GM18868 (cell line): ENCODE data around the gene C16orf95.

Experiments used
- ATAC-seq: cut with Tn5 transposase; IDR thresholded peaks from one replicate; pipeline ENCODE4 v1.9.1; 2021; ENCODE audit warnings: mild to moderate bottlenecking, moderate library complexity; ENCODE audit not compliant: unreplicated experiment

Gene C16orf95

DNA sequence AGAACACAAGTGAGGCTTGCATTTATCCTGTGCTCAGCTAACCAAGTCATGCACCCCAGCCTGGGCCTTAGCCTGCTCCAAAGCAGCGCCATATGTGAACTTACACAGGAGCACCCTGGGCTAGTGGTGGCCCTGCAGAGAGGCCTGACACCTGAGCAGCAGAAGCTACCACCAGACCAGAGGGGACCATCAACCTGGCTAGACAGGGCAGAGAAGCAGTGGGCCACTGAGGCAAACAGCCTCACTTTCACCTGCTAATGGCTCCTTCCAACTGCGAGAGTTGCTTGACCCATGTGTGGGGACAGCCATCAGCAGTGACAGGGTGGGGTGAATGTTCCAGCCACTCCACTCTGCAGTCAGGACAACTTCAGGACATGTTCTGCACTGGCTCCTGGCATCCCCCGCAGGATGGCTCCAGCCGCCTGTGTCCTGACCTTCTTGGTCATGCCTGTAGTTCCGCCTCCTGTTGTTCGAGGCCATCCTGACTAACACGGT, 2.9 kb upstream of the C16orf95 start:
- ATAC-seq = no peak

GRCh38 chr16:87319011-87319410, 1.8 kb upstream of the C16orf95 start:
- ATAC-seq = no peak

GRCh38 chr16:87317750-87318644, 805 bp upstream of the C16orf95 start:
- ATAC-seq = peak; percentile 21

DNA sequence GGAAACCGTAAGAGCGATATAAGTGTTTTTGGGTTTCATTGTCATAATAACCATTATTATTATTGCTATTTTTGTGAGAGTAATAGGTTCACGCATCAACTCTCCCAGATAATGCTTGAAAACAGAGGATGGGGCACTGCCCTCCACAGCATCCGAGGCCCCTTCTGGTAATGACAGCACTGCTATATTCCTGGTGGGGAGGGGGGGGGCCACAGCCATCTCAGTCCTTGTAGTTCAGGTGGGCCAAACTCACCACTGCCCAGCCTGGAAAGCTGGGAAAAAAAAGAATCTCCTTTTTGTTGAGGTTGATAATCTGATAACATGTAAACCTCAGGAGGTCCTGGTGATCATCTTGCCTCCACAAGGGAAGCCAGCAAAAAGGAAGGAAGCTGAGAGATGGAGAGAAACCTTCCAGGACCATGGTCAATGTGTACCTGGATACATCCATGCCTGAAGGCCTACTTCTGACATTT, 706 bp downstream of the C16orf95 start:
- ATAC-seq = no peak

DNA sequence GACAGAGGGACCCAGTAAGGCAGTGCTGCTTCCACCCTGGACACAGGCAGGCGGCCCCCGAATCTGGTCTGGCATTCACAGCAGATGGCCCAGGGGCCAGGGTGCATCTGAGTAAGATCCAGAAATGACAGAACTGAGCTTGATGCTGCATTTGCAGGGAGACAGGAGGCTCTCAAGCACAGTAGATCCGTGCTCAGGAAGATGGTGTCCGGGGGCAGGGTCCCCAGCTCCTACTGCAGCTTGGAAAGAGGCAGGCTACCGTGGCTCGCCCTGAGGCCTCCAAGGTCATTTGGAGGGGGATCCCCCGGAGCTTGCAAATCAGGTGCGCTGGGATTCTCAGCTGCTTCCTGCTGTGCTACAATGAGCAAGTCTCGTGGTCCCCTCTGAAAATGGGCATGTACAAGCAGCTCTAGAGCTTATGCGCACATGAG, 2.2 kb downstream of the C16orf95 start:
- ATAC-seq = no peak

- ATAC-seq = no peak
These were observed 5.2 kb downstream of the C16orf95 start for GRCh38 chr16:87312008-87312407.

DNA sequence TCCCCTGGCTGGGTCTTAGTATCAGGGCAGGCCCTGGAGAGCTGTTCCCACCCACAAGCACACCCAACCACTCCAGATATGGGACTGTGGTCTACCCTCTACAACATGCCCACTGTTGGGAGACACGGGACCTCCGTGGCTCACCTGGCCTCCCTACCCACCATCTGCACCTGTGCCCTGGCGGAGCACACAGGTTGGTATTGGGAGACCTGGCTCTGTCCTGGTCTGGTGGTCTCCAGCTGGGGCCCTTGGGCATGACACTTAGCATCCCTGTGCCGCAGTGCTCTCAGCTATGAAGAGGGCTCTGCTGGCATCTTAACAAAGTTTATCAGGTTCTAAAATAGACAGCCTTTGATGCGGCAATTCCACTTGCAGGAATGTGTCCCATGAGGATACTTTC, 5.8 kb downstream of the C16orf95 start:
- no peak for ATAC-seq

GRCh38 chr16:87310610-87311009, 6.6 kb downstream of the C16orf95 start:
- no peak for ATAC-seq

DNA sequence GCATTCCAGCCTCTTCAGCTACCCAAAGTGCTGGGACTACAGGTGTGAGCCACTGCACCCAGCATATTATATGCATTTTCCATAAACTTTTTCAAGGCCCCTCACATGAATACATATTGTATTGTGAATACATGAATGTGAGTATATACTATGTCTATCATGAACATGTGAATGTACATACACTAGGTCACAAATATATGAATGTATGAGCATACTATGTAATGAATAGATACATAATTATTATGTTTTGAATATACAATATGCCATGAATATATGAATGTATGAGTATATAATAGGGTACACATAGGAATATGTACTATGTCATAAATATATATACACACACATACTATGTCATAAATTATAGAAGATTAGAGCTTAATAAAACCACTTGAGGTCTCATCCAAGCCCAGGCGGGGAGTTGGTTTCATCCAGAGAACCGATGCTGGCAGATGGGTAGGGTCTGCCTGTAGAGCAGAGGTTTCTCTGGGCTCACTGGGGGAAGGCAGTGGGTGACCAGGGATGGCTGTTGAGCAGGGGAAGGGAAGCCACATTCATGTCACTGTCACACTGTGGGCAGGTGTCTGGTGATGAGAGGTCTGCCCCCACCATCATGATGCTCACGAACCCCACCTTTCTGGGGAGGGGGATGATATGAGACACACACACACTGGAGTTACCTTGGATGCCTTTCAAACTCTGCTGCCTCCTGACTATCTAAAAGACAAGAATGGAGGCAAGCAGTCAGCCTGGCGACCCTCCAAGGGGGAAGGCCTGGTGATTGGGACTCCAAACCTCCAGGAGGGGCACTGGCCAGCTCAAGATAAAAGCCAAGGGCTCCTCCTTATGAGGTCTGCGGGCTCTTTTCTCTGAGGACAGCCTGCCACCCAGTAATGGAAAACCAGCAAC, 7.3 kb downstream of the C16orf95 start:
- ATAC-seq = no peak

GRCh38 chr16:87308826-87309225, 8.4 kb downstream of the C16orf95 start:
- ATAC-seq = no peak

- no peak for ATAC-seq
These were observed 10.7 kb downstream of the C16orf95 start for GRCh38 chr16:87306516-87306915.

DNA sequence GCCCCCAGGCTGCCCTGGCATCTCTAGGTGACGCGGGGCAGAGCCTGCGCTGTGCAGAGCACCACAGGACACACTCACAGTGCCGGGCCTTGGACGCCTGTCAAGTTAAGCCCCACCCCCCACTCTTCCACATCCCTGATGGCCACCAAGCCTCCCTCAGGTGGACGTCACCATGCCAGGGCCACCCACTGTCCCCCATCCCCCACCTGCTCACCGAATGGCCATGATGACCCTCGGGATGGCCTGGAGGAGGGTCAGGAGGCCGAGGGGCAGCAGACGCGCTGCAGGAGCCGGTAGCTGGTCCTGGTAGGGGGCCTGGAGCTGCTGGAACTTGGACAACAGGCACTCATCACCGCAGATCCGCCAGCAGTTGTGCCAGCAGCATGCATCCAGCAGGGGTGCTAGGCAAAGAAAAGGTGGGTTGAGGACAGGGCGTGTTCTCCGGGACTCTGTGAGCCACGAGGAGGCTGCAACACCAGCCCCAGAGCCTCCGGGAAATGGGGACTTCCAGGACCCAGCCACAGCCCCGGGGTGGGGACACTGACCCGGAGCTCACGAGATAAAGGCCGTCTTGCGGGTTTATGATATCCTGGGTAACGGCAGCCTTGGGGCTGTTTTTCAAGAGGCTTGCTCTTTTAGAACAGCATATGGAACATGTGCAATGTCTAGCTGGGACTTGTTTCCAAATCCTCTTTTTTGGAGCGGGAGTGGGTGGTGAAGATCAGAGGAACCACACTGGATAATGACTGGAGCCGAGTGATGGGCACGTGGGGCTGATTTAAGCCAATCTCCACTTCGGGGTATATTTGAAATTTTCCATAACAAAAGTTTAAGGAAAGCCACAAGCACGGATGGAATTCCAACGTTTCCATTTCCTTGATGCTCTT, 11.4 kb downstream of the C16orf95 start:
- ATAC-seq = no peak

- no peak for ATAC-seq
These were observed 12.2 kb downstream of the C16orf95 start for GRCh38 chr16:87304951-87305350.

DNA sequence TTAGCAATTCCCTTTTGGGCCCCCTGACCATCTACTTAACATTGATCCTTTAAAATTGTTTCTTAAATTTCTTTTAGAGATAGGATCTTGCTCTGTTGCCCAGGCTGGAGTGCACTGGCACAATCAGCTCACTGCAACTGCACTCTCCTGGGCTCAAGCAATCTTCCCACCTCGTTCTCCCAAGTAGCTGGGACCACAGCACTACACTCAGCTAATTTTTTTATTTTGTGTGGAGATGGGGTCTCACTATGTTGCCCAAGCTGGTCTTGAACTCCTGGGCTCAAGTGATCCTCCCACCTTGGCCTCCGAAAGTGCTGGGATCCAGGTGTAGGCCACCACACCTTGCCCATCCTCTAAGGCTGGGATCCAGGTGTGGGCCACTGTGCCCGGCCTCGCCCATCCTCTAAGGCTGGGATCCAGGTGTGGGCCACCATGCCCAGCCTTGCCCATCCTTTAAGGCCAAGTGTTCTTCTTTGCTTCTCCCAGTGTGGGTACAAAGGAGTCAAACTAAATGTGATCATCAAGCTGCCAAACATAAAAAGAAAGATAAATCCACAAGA, 13.2 kb downstream of the C16orf95 start:
- ATAC-seq = no peak

DNA sequence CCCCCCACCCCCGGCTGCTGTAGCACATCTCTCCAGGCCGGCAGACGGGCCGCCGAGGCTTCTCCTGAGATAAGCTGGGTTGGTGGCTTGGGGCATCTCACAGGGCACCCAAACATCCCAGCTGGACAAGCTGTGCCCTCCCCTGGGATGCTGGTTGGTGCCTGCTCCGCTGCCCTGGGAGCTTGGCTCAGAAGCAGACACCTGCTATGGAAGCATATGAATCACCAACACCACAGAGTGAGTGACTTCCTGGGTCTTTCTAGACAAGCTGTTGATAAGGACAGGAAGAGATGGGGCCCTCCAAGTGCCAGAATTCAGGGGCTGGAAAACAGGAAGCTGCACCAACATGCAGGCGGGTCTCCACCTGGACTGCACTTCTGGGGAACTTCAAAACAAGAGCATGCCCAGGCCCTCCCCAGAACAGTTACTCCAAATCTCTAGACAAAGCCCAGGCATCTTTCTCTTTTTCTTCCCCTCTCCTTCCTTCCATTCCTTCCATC, 13.7 kb downstream of the C16orf95 start:
- no peak for ATAC-seq

- ATAC-seq = no peak
These were observed 18.2 kb downstream of the C16orf95 start for GRCh38 chr16:87298857-87299465.

- no peak for ATAC-seq
These were observed 19.1 kb downstream of the C16orf95 start for GRCh38 chr16:87297918-87298631.

DNA sequence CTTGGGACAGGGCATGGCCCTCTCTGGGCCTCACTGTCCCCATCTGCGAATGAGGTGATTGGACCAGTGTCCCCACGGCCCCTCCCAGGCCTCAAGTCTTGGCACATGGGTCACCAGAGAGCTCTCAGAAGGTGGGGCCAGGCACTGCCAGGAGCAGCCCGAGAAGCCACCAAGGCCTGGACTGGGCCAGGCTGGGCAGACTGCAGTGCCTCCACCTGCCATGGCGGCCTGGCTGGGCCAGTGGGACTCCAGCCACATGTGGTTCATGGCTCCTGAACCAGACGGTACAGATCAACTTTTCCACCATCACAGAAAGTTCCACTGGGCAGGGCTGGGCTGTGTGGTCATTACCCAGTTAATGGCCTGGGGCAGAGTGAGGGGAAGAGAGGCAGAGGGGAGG, 19.8 kb downstream of the C16orf95 start:
- no peak for ATAC-seq
